Smooth muscle cell of the brain vasculature (primary cell): ENCODE measurements around the gene ITPR2.
"Not testable (repeated sequence)": the region's sequence is repeated elsewhere in the genome, so short reads cannot be mapped to it uniquely, and the experiment has no call there.

Experiments
- DNase-seq: peaks from one replicate; pipeline ENCODE4 v3.0.0-alpha.2; 2012; ENCODE audit warnings: low read depth, low spot score

The ITPR2 gene

GRCh38 chr12:26789731-26790644 is 43.0 kb downstream of the ITPR2 start:
- DNase-seq, result no peak

- DNase-seq, result no peak
These were observed 46.0 kb downstream of the ITPR2 start for GRCh38 chr12:26786865-26787514.

DNA sequence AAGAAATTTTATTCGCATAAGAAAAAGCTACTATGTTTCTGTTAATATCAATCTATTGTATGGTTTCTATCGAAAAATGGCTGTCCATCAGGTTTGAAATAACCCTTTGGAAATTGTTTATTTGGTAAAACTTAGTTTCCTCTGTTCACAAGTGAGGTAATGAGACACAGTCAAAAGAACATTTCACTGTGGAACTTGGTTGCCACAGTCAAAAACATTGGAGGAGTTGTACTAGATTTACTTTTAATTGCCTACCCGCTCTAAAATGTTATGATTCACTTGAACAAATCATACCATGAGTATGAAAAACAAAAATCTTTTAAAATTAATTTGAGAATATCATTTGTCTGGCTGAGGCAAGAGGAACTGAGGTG is 46.5 kb downstream of the ITPR2 start:
- DNase-seq, result no peak

- DNase-seq, result not testable (repeated sequence)
These were observed 49.1 kb downstream of the ITPR2 start for GRCh38 chr12:26783816-26784379.

DNA sequence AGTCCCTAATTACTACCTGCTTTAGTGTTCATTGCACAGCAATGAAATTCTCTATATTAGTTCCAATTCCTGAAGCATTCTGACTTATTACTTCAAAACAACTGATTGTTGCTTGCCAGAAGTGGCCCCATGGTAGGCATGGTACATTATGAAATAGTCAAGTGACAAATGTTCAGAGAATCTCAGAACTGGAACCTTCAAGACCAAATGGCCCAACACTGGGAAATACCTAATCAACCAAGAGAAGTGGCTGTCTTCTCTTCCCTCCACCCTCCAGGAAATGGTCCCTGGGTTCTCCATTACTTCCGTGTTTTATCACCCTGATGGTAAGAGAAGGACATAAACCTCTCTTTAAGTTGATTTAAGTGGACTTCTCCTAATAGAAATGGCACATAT is 49.9 kb downstream of the ITPR2 start:
- no peak for DNase-seq

DNA sequence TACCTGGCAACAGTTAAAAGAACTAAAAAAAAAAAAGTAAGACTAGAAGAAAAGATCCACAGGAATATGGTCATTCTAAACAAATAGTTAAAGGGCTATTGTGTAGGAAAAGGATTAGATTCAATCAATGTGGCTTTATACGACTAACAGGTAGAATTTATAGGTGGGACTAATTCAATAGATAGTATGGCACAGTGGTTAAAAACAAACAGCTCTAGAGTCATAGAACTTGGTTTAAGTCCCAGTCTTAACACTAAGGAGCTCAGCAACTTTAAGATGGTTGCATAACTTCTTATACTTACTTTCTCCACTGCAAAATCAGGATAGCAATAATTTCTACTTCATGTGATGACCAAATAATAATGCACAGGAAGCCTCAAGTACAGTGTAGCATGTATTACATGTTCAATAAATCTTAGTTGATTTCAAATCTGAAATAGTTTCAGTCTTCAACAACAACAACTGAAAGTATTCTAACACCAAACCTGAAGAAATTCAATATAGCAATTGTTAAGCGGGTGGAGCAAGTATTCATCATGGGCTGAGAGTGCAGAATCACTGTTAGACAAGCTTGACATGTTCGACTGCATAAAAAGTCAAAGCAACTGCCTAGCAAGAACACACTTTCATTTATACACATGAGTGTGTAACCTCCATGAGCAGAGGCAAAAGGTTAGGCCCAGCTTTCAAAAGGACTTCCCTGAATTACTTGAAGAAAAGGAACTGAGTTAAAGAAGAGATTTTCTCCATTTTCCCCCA is 50.4 kb downstream of the ITPR2 start:
- DNase-seq, result no peak

DNA sequence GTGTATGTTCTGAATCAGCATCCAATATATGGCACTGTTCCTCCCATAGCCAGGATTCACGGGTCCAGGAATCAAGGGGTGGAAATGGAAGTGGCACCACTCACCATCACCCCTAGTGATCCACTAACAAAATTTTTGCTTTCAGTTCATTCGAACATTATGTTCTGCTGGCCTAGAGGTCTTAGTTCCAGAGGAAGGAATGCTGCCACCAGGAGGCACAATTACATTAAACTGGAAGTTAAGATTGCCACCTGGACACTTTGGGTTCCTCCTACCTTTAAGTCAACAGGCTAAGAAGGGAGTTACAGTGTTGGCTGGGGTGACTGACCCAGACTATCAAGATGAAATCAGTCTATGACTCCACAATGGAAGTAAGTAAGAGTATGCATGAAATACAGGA is 52.3 kb downstream of the ITPR2 start:
- DNase-seq, result not testable (repeated sequence)

DNA sequence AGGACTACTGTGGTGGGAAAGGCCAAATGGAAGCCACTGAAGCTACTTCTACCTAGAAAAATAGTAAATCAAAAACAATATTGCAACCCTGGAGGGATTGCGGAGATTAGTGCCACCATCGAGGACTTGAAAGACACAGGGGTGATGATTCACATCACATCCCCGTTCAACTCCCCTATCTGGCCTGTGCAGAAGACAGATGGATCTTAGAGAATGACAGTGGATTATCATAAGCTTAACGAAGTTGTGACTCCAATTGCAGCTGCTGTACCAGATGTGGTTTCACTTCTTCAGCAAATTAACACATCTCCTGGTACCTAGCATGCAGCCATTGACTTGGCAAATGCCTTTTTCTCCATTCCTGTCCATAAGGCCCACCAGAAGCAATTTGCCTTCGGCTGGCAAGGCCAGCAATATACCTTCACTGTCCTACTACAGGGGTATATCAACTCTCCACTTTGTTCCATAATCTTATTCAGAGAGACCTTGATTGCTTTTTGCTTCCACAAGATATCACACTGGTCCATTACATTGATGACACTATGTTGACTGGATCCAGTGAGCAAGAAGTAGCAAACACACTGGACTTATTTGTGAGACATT is 54.7 kb downstream of the ITPR2 start:
- not testable (repeated sequence) for DNase-seq

GRCh38 chr12:26777236-26777635 is 55.8 kb downstream of the ITPR2 start:
- no peak for DNase-seq

- not testable (repeated sequence) for DNase-seq
These were observed 57.0 kb downstream of the ITPR2 start for GRCh38 chr12:26775991-26776390.

DNA sequence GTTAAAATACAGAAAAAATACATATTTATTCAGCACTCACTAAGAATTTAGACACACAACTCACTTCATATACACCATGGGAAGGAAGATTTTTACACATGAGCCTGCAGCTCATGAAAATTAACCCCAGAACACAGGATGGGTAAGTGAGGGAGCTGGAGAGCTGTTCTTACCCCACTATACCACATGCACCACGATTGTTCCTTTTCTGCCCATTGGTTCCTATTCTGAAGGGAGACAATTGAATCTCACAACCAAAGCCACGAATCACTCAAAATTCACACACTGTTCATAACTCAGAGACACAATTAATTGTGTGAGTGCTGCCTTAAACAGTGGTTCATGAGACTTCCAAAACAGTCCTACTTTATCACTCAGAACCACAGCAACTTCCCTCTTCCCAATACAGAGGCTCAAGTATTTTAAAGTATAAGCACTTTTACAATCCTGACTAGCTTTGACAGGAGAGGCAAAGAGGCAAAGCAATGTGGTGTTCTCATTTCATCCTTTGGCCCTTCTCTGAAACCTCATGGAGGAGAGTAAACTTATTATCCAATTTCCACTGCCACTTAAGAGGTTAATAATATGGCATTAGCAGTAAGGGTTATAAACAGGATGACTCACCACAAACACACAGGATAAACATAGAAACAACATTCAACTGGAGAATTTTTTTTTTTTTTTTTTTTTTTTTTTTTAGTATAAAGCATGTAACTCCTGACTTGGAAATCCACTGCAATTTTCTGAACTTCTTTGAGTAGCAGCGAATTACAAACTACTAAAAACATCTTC is 59.5 kb downstream of the ITPR2 start:
- no peak for DNase-seq

- no peak for DNase-seq
These were observed 61.1 kb downstream of the ITPR2 start for GRCh38 chr12:26771861-26772260.

DNA sequence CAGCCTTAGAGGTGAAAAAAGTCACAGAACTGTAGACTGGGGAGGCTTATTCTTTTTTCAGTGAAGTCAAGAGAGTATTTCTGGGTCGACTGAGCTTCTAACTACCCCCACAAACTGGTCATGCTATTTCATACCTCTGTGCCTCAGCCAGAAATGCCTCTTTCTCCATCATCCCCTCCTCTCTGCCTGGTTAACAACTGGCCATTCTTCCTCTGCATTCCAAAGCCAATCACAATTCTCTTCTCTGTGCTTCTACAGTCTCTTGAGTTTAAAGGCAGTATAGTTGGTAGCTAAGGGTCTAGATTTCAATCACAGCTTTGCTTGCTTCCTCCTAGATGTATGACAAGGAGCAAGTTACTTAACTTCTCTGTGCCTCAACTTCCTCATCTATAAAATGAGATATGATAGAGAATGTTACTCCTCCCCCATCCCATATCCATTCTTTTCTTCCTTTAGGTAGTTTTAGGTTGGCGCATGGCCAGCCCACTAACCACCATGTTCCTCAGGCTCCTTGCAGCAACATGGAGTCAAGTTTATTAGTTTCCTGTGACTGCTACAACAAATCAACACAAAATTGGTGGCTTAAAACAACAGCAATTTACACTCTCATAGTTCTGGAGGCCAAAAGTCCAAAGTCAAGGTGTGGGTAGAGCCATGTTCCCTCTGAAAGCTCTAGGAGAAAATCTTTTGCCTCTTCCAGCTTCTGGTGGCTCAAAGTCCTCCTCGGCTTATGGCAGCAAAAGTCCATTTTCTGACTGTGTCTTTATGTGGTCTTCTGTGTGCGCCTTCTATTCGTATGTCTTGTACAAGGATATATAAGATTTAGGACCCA is 62.5 kb downstream of the ITPR2 start:
- no peak for DNase-seq

GRCh38 chr12:26769611-26770010 is 63.4 kb downstream of the ITPR2 start:
- DNase-seq, result no peak

GRCh38 chr12:26768611-26769603 is 64.1 kb downstream of the ITPR2 start:
- DNase-seq, result no peak

GRCh38 chr12:26767865-26768264 is 65.1 kb downstream of the ITPR2 start:
- no peak for DNase-seq

- DNase-seq, result no peak
These were observed 65.9 kb downstream of the ITPR2 start for GRCh38 chr12:26767116-26767515.

DNA sequence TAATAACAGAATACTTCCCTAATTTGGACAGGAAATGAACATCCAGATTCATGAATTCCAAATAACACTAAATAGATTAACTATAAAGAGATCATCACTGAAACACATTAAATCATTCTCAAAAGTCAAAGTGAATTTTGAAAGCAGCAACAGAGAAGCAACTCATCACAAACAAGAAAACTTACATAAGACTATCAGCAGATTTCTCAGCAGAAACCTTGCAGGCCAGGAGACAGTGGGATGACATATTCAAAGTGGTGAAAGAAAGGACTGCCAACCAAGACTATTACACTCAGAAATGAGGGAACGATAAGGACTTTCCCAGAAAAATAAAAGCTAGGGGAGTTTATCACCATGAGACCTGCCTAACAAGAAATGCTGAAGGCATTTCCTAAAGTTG is 70.8 kb downstream of the ITPR2 start:
- DNase-seq, result no peak

GRCh38 chr12:26761775-26762174 is 71.2 kb downstream of the ITPR2 start:
- no peak for DNase-seq
